Suprapubic skin (tissue), 4 donors: Measurements from ENCODE around the gene IFNG. TPM values are rescaled to one million over a fixed set of nuclear protein-coding genes. Genes with fewer than 3 reads are reported as not detected.

Source experiments
- DNase-seq, 2 donors: peaks; one replicate each; pipeline ENCODE4 v3.0.0-alpha.2; 2019; ENCODE audit warnings: low spot score in 2 of 2
- H3K27ac ChIP-seq: fragments of 200-600 bp; sonication (generic); one replicate; pipeline ENCODE4 v1.5.1; 2019
- H3K27me3 ChIP-seq: fragments of 200-600 bp; sonication (generic); one replicate; pipeline ENCODE4 v1.5.1; 2019
- H3K36me3 ChIP-seq: fragments of 200-600 bp; sonication (generic); one replicate; pipeline ENCODE4 v1.5.1; 2019
- H3K4me1 ChIP-seq: fragments of 200-600 bp; sonication (generic); one replicate; pipeline ENCODE4 v1.5.1; 2019
- H3K4me3 ChIP-seq: fragments of 200-600 bp; sonication (generic); one replicate; pipeline ENCODE4 v1.5.1; 2019; ENCODE audit warnings: mild to moderate bottlenecking
- H3K9me3 ChIP-seq: fragments of 200-600 bp; sonication (generic); one replicate; pipeline ENCODE4 v1.5.1; 2019
- EP300 ChIP-seq: sonication (generic); formaldehyde crosslinking; IDR thresholded peaks from one replicate; pipeline ENCODE4 v1.6.1; 2017; ENCODE audit warnings: antibody characterized with exemption
- POLR2A ChIP-seq, 2 donors: fragments of 450-650 bp; IDR thresholded peaks; one replicate each; pipeline ENCODE4 v1.6.1; 2017; ENCODE audit warnings: antibody characterized with exemption in 2 of 2, mild to moderate bottlenecking in 2 of 2, moderate library complexity in 2 of 2
- POLR2AphosphoS5 ChIP-seq, 3 donors: sonication (generic); formaldehyde crosslinking; IDR thresholded peaks; one replicate each; pipeline ENCODE4 v1.6.1; 2017; ENCODE audit warnings: antibody characterized with exemption in 3 of 3
- WGBS: methylation state at CpG from one replicate; pipeline ENCODE4 v1.1.5; 2018; 5-methylcytosine and 5-hydroxymethylcytosine counted together
- total RNA-seq, 4 donors: library from RNA; depleted of rRNA; stranded (reverse); fragments of >200 nt; gene quantifications; one replicate each; pipeline ENCODE4 v1.1.0, GENCODE V29; 2016
- TF ChIP-seq, protein P1 (sequence below), 2 donors: fragments of 200-600 bp in 1 of 2; fragments of 450-650 bp in 1 of 2; sonication (generic) in 1 of 2; IDR thresholded peaks; one replicate each; pipeline ENCODE4 v1.5.1; 2016 to 2019; ENCODE audit warnings: antibody characterized with exemption in 2 of 2, mild to moderate bottlenecking in 1 of 2, moderate library complexity in 1 of 2

The IFNG gene
- total RNA-seq, 4 donors from 2014 or later, result not detected

GRCh38 chr12:68109444-68110217, 49.9 kb downstream of the IFNG start:
- 71% methylated on average over 1 of the region's 1 CpG for WGBS
- H3K27ac ChIP-seq, result no peak overlapping the region
- TF ChIP-seq POLR2AphosphoS5 (IDR thresholded peaks at IDR 0.05), result no peak
- no peaks in the 10 kb centered on the region for H3K36me3 ChIP-seq
- no peaks in the 10 kb centered on the region for H3K27me3 ChIP-seq
- H3K9me3 ChIP-seq, result no peaks in the 10 kb centered on the region
- no peak for DNase-seq
- H3K4me3 ChIP-seq, result no peak overlapping the region
- H3K4me1 ChIP-seq, result no peaks in the 10 kb centered on the region

DNA sequence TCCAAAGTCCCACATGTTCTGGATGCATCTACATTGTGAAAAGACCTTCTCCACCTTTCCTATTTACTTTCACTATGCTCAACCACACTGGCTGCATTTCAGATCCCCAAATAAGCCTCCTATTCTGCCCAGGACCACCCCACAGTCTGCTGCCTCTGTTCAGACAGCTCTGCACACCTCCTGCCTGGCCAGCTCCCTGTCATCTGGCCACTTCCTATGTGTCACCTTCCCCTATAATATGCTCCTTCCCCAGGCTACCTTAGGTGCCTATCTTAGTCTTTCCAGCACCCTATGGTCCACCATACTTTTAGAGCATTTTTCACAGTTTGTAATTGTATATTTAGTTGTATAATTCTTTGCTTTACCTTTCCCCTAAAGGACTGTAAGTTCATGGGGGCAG, 50.5 kb downstream of the IFNG start:
- no peak overlapping the region for H3K4me3 ChIP-seq
- DNase-seq, result no peak
- TF ChIP-seq POLR2A (IDR thresholded peaks at IDR 0.05), result no peak
- TF ChIP-seq, protein P1, sequence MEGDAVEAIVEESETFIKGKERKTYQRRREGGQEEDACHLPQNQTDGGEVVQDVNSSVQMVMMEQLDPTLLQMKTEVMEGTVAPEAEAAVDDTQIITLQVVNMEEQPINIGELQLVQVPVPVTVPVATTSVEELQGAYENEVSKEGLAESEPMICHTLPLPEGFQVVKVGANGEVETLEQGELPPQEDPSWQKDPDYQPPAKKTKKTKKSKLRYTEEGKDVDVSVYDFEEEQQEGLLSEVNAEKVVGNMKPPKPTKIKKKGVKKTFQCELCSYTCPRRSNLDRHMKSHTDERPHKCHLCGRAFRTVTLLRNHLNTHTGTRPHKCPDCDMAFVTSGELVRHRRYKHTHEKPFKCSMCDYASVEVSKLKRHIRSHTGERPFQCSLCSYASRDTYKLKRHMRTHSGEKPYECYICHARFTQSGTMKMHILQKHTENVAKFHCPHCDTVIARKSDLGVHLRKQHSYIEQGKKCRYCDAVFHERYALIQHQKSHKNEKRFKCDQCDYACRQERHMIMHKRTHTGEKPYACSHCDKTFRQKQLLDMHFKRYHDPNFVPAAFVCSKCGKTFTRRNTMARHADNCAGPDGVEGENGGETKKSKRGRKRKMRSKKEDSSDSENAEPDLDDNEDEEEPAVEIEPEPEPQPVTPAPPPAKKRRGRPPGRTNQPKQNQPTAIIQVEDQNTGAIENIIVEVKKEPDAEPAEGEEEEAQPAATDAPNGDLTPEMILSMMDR (IDR thresholded peaks at IDR 0.05), result no peak
- no peak for TF ChIP-seq POLR2AphosphoS5 (IDR thresholded peaks at IDR 0.05)
- TF ChIP-seq EP300, result no peak
- no peaks in the 10 kb centered on the region for H3K4me1 ChIP-seq
- no peaks in the 10 kb centered on the region for H3K9me3 ChIP-seq
- H3K27ac ChIP-seq, result no peak overlapping the region
- H3K36me3 ChIP-seq, result no peaks in the 10 kb centered on the region
- H3K27me3 ChIP-seq, result no peaks in the 10 kb centered on the region

- H3K27ac ChIP-seq, result no peak overlapping the region
- no peak for TF ChIP-seq POLR2A (IDR thresholded peaks at IDR 0.05)
- TF ChIP-seq POLR2AphosphoS5 (IDR thresholded peaks at IDR 0.05), result no peak
- TF ChIP-seq, protein P1 (IDR thresholded peaks at IDR 0.05), result no peak
- no peak for TF ChIP-seq EP300
- H3K4me3 ChIP-seq, result no peak overlapping the region
- no peaks in the 10 kb centered on the region for H3K9me3 ChIP-seq
- H3K36me3 ChIP-seq, result no peaks in the 10 kb centered on the region
- 60% methylated on average over 1 of the region's 1 CpG for WGBS
- DNase-seq, result no peak
- H3K27me3 ChIP-seq, result no peaks in the 10 kb centered on the region
- H3K4me1 ChIP-seq, result no peaks in the 10 kb centered on the region
These were observed 52.9 kb downstream of the IFNG start for GRCh38 chr12:68106660-68107059.

DNA sequence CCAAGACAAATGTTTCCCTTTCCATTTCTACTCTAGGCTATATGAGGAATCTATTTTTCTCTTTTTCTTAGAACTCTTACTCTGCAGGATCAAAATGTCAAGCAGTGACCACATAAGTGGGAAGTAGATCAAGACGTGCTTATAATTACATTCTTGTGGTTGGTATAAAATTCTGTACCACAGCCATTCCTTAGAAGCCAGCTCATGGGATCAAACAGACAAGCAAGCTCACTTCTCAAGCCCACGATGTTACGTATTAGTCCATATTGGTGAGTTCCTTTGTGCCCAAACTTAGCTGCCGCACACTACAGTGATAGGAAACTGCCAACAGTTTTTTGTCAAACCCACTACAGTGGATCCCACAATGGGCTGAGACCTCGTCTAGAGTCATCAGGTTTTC, 53.4 kb downstream of the IFNG start:
- no peaks in the 10 kb centered on the region for H3K9me3 ChIP-seq
- no peaks in the 10 kb centered on the region for H3K27me3 ChIP-seq
- TF ChIP-seq POLR2A (IDR thresholded peaks at IDR 0.05), result no peak
- TF ChIP-seq POLR2AphosphoS5 (IDR thresholded peaks at IDR 0.05), result no peak
- TF ChIP-seq EP300, result no peak
- TF ChIP-seq, protein P1 (IDR thresholded peaks at IDR 0.05), result no peak
- no peak for DNase-seq
- WGBS, result 46% methylated on average over 5 of the region's 5 CpGs
- no peaks in the 10 kb centered on the region for H3K36me3 ChIP-seq
- no peak overlapping the region for H3K4me3 ChIP-seq
- H3K4me1 ChIP-seq, result no peaks in the 10 kb centered on the region
- no peak overlapping the region for H3K27ac ChIP-seq

Other genes starting within 250 kb of the IFNG start
- gene IFNG-AS1, start 170.3 kb downstream of the IFNG start, total RNA-seq, result not detected
- not detected for gene IL26, start 66.1 kb upstream of the IFNG start, total RNA-seq
- gene IL22, start 93.9 kb upstream of the IFNG start, total RNA-seq, result not detected
- 10 to 100 TPM in 1 of 4 donors, 1 to 10 TPM in 3; 4.1 to 10.2 (median 7.0) TPM for gene MDM1, start 172.6 kb upstream of the IFNG start, total RNA-seq